Measurements from ENCODE around the gene KLHL20. TPM values are rescaled to one million over a fixed set of nuclear protein-coding genes. Genes with fewer than 3 reads are reported as not detected.

Gene KLHL20
- total and polyA plus RNA-seq, 2 of the 13 experiments (the other 11 are each of a cell fraction or from before 2014, with no cell fraction given) = 7.4 to 14.3 TPM

- TF ChIP-seq PATZ1 (CRISPR knock-in tag; IDR thresholded peaks at IDR 0.05) (no peak), ATF7-NPFF (CRISPR knock-in tag; IDR thresholded peaks at IDR 0.05; ENCODE audit: low read depth) (no peak), CREB3 (CRISPR knock-in tag; IDR thresholded peaks at IDR 0.05) (no peak), ZNF737 (CRISPR knock-in tag; IDR thresholded peaks at IDR 0.05; ENCODE audit: borderline replicate concordance) (no peak), ZNF781 (CRISPR knock-in tag; IDR thresholded peaks at IDR 0.05; ENCODE audit: borderline replicate concordance, not compliant biosample characterization) (no peak)
These were observed 42.9 kb downstream of the KLHL20 start (continued) for GRCh38 chr1:173757666-173758065.

- ATAC-seq = no peak
- CTCF ChIA-PET (ENCODE audit: low intra/inter-chr PET ratio, low total read pairs) = no interaction called here
These were observed 43.3 kb downstream of the KLHL20 start for GRCh38 chr1:173758110-173758509.

More at GRCh38 chr1:173758110-173758509, 43.3 kb downstream of the KLHL20 start:
- in situ Hi-C loops (cut with HindIII; ENCODE audit: extremely low pct_ligation_motif_present, low pct_unique_long_range_greater_than_20kb) = no loop called here
- BruUV-seq (replicated peaks) = no TSS peak
- H3K9ac ChIP-seq (ENCODE audit: insufficient read depth, low read depth, low read length) = no peak overlapping the region
- no peak overlapping the region for H2AFZ ChIP-seq (ENCODE audit: low read length)
- H3K4me3 ChIP-seq (replicated peaks in 1 of 3; ENCODE audit: insufficient read depth in 1 of 3, low read depth in 2 of 3, low read length in 3 of 3) = no peak overlapping the region
- FAIRE-seq (no peak), DNase-seq (ENCODE audit: low spot score) (no peak)
- no peaks in the 10 kb centered on the region for H3K79me2 ChIP-seq (ENCODE audit: insufficient read depth, low read length)
- 97% methylated on average over 7 of the region's 7 CpGs for WGBS (ENCODE audit: low lambda C conversion rate)
- H3K9me3 ChIP-seq (ENCODE audit: low read length) = no peaks in the 10 kb centered on the region
- TF ChIP-seq CREB1 (IDR thresholded peaks at IDR 0.05) = peak; percentile 82
- no peak for TF ChIP-seq CREB1 (CRISPR knock-in tag; IDR thresholded peaks at IDR 0.05)
- TF ChIP-seq ZNF260 (CRISPR knock-in tag; IDR thresholded peaks at IDR 0.05; ENCODE audit: borderline replicate concordance, low read depth) = no peak
- no peak for TF ChIP-seq ATF6 (CRISPR knock-in tag; conservative IDR thresholded peaks at IDR 0.05)
- peak; percentile 78 for TF ChIP-seq ATF7 (IDR thresholded peaks at IDR 0.05)
- no peak for TF ChIP-seq ATF7 (CRISPR knock-in tag; IDR thresholded peaks at IDR 0.05)
- TF ChIP-seq ZKSCAN1 (IDR thresholded peaks at IDR 0.05; ENCODE audit: low read length) = no peak
- POLR2A ChIA-PET = no interaction called here
- H3K4me1 ChIP-seq (ENCODE audit: insufficient read depth, low read length) = peaks cover 8% of the 10 kb centered on the region
- H3K4me2 ChIP-seq (ENCODE audit: low read depth, low read length) = no peak overlapping the region
- H3K36me3 ChIP-seq (replicated peaks in 1 of 2; ENCODE audit: control insufficient read depth in 1 of 2, insufficient read depth in 2 of 2, low read length in 2 of 2) = peaks cover 8 to 34% of the 10 kb centered on the region in 2 experiments
- H4K20me1 ChIP-seq (ENCODE audit: insufficient read depth, low read length) = no peaks in the 10 kb centered on the region
- H3K27me3 ChIP-seq (ENCODE audit: control insufficient read depth in 1 of 2, insufficient read depth in 2 of 2, low read length in 2 of 2) = no peaks in the 10 kb centered on the region
- intact Hi-C loops (cut with micrococcal nuclease; ENCODE audit: unreplicated experiment) = no loop called here
- no peak overlapping the region for H3K27ac ChIP-seq (ENCODE audit: extremely low read length, insufficient read depth, low read length)

Data from HepG2 (cell line).